Body of pancreas (tissue), 4 donors: Measurements from ENCODE around the gene BPIFB2. TPM values are rescaled to one million over a fixed set of nuclear protein-coding genes. Genes with fewer than 3 reads are reported as not detected.

Experiments used
- ATAC-seq: fragments of 150-250 bp; one replicate; pipeline ENCODE4 v1.9.1; 2016
- DNase-seq, 4 donors: peaks; one replicate each; pipeline ENCODE4 v3.0.0-alpha.2; 2019
- H3K27ac ChIP-seq, 4 donors: fragments of 200-600 bp; sonication (generic); 1 replicate in 3 of 4; 2 replicates in 1 of 4; pipeline versions ENCODE4 v1.5.1 to v1.6.1; 2016 to 2019; ENCODE audit warnings: mild to moderate bottlenecking in 1 of 4, mixed read lengths in 1 of 4, moderate library complexity in 1 of 4
- H3K27me3 ChIP-seq, 2 donors: fragments of 200-600 bp; sonication (generic); one replicate each; pipeline ENCODE4 v1.6.0; 2016; ENCODE audit warnings: mild to moderate bottlenecking in 1 of 2
- H3K36me3 ChIP-seq, 2 donors: fragments of 200-600 bp; sonication (generic); replicated peaks in 1 of 2; 2 replicates each; pipeline ENCODE4 v1.5.1; 2016; ENCODE audit warnings: low read depth in 2 of 2; ENCODE audit not compliant: insufficient read depth in 1 of 2
- H3K4me1 ChIP-seq: fragments of 200-600 bp; sonication (generic); one replicate; pipeline ENCODE4 v1.6.0; 2016
- H3K4me3 ChIP-seq, 2 donors: fragments of 200-600 bp; sonication (generic); 1 replicate in 1 of 2; 2 replicates in 1 of 2; pipeline ENCODE4 v1.5.1; 2016 to 2019
- H3K9me3 ChIP-seq, 3 donors: fragments of 200-600 bp; sonication (generic); 1 replicate in 2 of 3; 2 replicates in 1 of 3; pipeline ENCODE4 v1.5.1; 2016
- POLR2A ChIP-seq, 3 donors: fragments of 450-650 bp; IDR thresholded peaks; one replicate each; pipeline ENCODE4 v1.6.1; 2016; ENCODE audit warnings: antibody characterized with exemption in 3 of 3, mild to moderate bottlenecking in 2 of 3
- WGBS, 2 donors: methylation state at CpG; one replicate each; pipeline ENCODE4 v1.1.5; 2017; 5-methylcytosine and 5-hydroxymethylcytosine counted together
- intact Hi-C: fragments of 100-400 bp; cut with DNase I; formaldehyde crosslinking; loops from one replicate; pipeline ENCODE4 v1.15.1; 2023
- total RNA-seq, 2 donors: library from RNA; depleted of rRNA; stranded (reverse); fragments of >200 nt; gene quantifications; one replicate each; pipeline ENCODE4 v1.1.0, GENCODE V29; 2016
- TF ChIP-seq, protein P1 (sequence below), 7 experiments: fragments of 450-650 bp in 4 of 7; fragments of 200-600 bp in 3 of 7; sonication (generic) in 3 of 7; IDR thresholded peaks; one replicate each; pipeline ENCODE4 v1.5.1; 2016 to 2019; ENCODE audit warnings: antibody characterized with exemption in 7 of 7

The BPIFB2 gene
- total RNA-seq, 2 donors from 2014 or later: not detected

DNA sequence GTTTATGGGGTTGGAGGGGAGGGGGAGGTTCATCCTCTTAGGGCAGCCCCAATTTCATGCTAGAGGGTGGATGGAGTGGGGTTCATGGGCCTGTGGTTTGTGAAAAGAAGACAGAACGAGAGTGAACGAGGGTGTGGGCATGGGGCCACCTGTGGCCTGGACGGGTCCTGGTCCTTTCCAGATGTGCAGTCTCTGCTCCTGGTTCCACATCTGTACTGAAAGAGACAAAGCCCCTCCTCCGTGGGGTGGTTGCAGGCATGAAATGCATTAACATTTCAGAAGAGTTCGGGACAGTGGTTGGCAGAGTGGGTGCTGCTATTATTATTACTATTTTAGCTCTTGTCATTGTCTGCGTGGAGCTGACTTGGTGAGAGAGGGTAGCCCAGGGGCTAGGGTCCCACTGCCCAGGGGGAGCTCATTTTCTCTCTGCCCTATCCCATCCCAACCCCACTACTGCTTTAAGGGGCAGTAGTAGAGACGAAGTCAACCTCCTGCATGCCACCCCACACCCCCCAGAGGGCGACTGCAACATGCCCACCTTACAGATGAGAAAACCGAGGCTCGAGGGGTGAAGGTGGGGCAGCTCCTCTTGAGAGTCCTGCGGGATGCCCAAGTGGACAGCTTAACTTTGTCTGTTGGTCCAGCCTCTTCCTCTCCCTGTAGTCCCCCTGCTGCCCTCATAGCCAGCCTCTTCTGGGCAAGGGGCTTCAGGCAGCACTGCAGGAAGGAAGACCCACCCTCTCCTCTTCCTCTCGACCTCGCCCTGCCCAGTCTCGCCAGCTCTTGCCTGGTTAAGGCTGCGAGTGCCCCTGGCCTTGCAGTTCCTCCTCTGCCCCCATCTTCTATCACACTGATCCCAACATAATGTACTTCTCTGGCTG is 8.4 kb downstream of the BPIFB2 start:
- ATAC-seq (no peak), DNase-seq (no peak)
- intact Hi-C loops: no loop called here
- TF ChIP-seq, protein P1, sequence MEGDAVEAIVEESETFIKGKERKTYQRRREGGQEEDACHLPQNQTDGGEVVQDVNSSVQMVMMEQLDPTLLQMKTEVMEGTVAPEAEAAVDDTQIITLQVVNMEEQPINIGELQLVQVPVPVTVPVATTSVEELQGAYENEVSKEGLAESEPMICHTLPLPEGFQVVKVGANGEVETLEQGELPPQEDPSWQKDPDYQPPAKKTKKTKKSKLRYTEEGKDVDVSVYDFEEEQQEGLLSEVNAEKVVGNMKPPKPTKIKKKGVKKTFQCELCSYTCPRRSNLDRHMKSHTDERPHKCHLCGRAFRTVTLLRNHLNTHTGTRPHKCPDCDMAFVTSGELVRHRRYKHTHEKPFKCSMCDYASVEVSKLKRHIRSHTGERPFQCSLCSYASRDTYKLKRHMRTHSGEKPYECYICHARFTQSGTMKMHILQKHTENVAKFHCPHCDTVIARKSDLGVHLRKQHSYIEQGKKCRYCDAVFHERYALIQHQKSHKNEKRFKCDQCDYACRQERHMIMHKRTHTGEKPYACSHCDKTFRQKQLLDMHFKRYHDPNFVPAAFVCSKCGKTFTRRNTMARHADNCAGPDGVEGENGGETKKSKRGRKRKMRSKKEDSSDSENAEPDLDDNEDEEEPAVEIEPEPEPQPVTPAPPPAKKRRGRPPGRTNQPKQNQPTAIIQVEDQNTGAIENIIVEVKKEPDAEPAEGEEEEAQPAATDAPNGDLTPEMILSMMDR (IDR thresholded peaks at IDR 0.05): no peak
- TF ChIP-seq POLR2A (IDR thresholded peaks at IDR 0.05): no peak
- H3K4me1 ChIP-seq: no peaks in the 10 kb centered on the region
- H3K36me3 ChIP-seq: no peaks in the 10 kb centered on the region
- whole genome bisulfite sequencing, 2 donors: 40 to 53% methylated on average over 9 to 15 of the region's 15 CpGs
- no peaks in the 10 kb centered on the region for H3K9me3 ChIP-seq
- H3K4me3 ChIP-seq: no peak overlapping the region
- H3K27ac ChIP-seq: no peak overlapping the region
- H3K27me3 ChIP-seq: no peaks in the 10 kb centered on the region

DNA sequence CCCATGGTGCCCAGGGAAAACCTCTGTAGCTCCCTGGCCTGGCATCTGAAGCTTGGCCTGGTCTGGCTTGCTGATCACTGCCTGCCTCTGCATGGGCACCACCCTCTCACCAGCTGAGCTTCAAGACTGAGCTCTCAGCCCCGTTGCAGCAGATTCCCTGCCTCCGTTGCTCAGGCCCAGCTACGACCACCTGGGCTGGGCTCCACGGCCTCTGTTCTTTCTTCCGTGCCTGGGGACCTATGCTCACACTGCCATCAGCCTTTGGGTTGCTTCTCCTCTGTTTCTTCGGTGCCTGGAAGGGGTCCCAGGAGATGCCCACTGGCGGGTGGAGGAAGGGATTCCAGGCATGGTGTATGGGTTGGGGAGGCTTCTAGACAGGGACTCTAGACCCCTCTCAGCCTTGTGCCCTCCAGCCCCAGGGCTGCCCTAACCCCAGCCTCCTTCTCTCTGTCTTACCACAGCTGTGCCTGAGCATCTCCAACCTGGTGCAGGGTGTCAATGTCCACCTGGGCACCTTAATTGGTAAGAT is 9.1 kb downstream of the BPIFB2 start:
- no peak for DNase-seq
- Histone ChIP-seq H3K27ac (no peak overlapping the region), H3K27me3 (no peaks in the 10 kb centered on the region), H3K36me3 (no peaks in the 10 kb centered on the region), H3K4me1 (no peaks in the 10 kb centered on the region), H3K4me3 (no peak overlapping the region), H3K9me3 (no peaks in the 10 kb centered on the region)
- TF ChIP-seq, protein P1 (IDR thresholded peaks at IDR 0.05): no peak
- TF ChIP-seq POLR2A (IDR thresholded peaks at IDR 0.05): no peak
- intact Hi-C loops: no loop called here
- WGBS, 2 donors: 43 to 58% methylated on average over 5 to 7 of the region's 7 CpGs
- ATAC-seq: no peak

DNA sequence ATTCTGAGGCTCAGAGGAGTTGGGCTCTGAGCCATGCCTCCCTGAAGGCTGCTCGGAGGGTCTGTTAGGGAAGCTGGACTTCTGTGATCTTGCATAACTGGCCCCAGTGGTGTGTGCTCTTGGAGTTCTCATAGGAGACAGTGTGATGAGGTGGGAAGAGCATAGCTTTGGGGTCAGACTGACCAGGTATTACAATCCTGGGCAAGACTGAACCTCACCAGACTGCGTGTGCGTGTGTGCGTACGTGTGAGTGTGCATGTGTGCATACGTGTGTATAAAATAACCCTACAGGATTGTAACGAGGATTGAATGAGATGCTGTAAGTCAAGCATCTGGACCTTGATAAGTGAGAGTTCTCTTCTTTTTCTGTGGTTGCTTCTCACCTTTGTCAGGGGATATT is 10.0 kb downstream of the BPIFB2 start:
- ATAC-seq: no peak
- no peak for TF ChIP-seq POLR2A (IDR thresholded peaks at IDR 0.05)
- TF ChIP-seq, protein P1 (IDR thresholded peaks at IDR 0.05): no peak
- Histone ChIP-seq H3K4me1 (no peaks in the 10 kb centered on the region), H3K9me3 (no peaks in the 10 kb centered on the region), H3K4me3 (no peak overlapping the region), H3K27ac (no peak overlapping the region), H3K27me3 (no peaks in the 10 kb centered on the region), H3K36me3 (no peaks in the 10 kb centered on the region)
- intact Hi-C loops: no loop called here
- DNase-seq: no peak
- WGBS, 2 donors: 75 to 76% methylated on average over 6 to 7 of the region's 7 CpGs

DNA sequence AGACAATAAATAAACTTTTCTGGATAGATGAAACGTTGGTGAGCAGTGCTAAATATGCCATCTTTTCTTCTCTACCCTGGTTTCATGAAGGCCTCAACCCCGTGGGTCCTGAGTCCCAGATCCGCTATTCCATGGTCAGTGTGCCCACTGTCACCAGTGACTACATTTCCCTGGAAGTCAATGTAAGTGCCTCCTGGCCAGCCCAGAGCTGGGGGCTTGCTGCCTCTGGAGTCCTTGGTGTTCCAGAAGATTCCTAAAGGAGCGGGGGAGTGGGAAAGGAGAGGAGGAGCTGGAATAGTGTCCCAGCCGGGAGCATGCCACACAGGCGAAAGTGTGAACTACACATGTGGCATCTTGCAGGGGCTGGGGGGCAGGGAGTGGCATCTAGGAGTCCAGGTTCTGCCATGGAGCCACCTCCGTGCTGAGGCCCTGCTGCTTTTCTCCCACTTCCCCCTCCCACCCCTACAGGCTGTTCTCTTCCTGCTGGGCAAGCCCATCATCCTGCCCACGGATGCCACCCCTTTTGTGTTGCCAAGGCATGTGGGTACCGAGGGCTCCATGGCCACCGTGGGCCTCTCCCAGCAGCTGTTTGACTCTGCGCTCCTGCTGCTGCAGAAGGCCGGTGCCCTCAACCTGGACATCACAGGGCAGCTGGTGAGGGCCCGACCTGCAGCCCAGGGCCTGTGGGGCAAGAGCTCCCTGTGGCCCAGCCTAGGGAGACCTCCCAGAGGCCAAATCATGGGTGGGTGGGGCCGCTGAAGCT is 10.8 kb downstream of the BPIFB2 start:
- Histone ChIP-seq H3K36me3 (no peaks in the 10 kb centered on the region), H3K4me3 (no peak overlapping the region), H3K27ac (no peak overlapping the region), H3K9me3 (no peaks in the 10 kb centered on the region), H3K4me1 (no peaks in the 10 kb centered on the region), H3K27me3 (no peaks in the 10 kb centered on the region)
- whole genome bisulfite sequencing, 2 donors: 55 to 63% methylated on average over 12 to 14 of the region's 14 CpGs
- TF ChIP-seq, protein P1 (IDR thresholded peaks at IDR 0.05): no peak
- TF ChIP-seq POLR2A (IDR thresholded peaks at IDR 0.05): no peak
- ATAC-seq (no peak), DNase-seq (no peak)
- intact Hi-C loops: no loop called here
